Right renal pelvis (tissue), 4 donors: ENCODE results near the gene EPB41L2. TPM values are rescaled to one million over a fixed set of nuclear protein-coding genes. Genes with fewer than 3 reads are reported as not detected.

Experiments used
- DNase-seq, 4 donors: peaks; one replicate each; pipeline ENCODE4 v3.0.0-alpha.2; 2013; ENCODE audit warnings: low read depth in 4 of 4, low spot score in 3 of 4, missing footprints in 1 of 4
- polyA plus RNA-seq, 4 donors: library from polyadenylated mRNA; unstranded; fragments of 120-200 nt; gene quantifications; one replicate each; pipeline ENCODE4 v1.2.1, GENCODE V29; 2013; ENCODE audit not compliant: insufficient read length in 4 of 4

Gene EPB41L2
- polyA plus RNA-seq, 4 donors = 123 to 172 (median 168) TPM

DNA sequence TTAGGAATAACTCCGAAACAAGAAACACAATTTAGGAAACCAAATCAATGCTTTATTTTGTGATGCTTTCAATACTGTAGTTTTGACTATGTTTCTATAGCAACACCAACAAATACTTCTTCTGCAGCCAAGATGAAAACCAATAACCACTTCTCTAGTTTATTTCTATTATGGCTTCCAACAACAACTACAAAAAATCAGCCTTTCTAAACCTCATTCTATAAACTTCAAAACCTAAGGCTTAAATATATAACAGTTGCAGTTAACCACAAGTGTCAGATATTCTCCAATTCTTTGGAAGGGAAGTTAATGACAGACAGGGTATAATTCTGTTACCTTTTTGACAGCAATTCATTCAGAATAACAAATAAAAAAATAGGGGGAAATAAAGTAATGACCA lies 80.9 kb downstream of the EPB41L2 start:
- DNase-seq = no peak

DNA sequence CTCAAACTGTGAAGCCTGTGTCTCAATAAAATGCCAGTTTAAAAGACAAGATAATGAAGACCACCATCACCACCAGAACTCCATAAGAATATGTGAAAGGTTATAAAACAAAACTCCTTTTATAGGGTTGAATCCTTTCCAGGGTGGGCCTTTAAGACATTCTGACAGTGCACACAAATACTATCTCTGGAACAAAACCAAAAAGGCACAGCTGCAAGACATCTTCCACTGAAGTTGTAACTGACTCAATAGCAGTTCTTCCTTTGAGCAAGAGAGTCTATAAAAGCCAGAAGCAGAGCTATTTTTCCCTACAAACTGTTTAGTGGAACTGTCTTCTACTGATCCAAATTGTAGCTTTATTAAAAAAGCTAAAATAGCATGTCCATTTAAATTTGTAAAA lies 81.6 kb downstream of the EPB41L2 start:
- DNase-seq = peak; percentile 61 to 78 (median 72)

DNA sequence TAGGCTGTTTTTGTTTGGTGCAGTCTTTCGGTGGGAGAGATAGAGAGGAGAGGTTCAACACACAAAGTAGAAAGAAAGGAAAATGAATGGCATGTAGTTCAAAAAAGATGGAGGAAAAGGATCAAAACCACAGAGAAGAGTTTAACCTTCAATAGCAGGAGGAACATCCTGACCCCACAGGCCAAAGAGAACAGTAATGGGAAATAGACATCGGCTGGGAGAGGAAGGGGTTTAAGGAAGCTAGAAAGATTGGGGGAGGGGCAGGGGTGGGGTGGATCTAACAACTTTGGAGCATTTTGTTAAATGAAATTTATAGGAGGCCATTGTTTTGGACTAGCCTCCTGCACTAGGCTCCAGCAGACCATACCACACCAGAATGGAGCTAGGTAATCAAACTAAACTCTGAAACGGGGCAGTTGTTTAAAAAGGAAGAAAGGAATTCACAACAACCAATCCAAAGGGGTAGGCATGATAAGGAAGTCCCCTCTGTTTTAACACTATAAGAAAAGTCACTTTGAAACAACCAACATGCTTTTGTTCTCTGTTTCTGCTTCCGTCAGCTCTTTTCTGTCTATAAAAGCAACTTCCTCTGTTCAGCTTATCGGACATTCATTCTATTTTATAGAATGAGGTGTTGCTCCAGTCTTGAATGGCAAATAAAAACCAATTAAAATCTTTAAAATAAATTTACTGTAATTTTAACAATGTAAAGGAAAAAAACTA lies 82.6 kb downstream of the EPB41L2 start:
- DNase-seq = no peak

DNA sequence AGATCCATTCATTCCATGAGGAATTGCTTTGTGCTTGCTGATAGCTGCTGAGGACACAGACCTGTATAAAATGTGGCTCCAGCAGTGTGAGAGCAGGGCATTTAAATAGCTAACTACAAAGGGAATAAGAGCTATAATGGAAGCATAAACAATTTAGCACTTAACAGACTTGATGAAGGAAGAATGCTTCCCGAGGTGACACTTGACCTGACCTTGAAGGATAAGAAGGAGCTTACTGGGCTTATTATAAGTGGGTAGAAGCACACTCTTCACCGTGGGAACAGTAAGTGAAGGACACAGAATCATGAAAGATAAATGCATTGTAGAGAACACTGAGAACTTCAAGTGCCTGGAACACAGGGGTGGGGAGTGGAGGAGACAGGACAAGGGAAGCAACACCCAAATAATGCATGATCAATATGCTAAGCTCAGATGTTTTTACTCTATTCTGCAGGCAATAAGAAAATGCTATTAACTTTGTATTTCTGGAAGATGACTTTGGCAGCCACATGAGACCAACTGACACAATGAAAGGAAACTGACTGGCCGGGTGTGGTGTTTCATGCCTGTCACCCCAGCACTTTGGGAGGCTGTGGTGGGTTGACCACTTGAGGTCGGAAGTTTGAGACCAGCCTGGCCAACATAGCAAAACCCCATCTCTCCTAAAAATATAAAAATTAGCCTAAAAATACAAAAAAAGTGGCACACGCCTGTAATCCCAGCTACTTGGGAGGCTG lies 84.2 kb downstream of the EPB41L2 start:
- DNase-seq = no peak

DNA sequence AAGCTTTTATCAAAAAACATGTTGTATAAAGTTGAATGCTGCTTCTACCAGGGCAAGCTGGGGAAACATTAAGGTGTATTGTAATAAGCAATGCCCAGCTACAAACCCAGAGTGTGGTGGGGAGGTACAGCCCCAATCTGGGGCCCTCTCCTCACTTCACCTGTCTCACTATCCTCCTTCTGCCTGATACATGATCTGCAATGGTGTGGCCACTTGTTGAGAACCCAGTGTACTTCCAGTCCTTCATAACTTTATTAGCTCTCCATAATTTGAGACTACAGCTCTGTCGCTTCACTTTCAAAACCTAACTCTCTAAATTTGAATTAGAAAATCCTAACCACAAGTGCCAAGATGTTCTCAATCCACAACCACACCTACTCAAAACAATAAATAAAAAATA lies 84.9 kb downstream of the EPB41L2 start:
- DNase-seq = no peak

DNA sequence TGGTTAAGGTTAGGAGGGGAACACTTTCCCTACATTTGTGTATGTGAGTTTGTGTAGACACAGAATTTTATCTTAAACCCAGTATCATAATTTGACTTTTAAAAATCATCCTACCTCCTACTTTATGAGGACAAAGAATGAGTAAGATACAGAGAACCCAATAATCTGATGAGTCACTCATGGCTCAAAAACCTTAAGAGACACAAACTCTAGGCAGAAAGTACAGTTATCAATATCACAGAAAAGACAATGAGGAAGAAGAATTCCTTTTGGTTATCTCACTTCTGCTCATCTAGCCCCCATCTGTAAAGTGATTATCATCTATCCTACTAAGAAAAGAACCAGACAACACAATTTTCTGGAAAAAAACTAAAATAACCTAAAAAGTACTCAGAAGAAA lies 87.7 kb downstream of the EPB41L2 start:
- DNase-seq = no peak

DNA sequence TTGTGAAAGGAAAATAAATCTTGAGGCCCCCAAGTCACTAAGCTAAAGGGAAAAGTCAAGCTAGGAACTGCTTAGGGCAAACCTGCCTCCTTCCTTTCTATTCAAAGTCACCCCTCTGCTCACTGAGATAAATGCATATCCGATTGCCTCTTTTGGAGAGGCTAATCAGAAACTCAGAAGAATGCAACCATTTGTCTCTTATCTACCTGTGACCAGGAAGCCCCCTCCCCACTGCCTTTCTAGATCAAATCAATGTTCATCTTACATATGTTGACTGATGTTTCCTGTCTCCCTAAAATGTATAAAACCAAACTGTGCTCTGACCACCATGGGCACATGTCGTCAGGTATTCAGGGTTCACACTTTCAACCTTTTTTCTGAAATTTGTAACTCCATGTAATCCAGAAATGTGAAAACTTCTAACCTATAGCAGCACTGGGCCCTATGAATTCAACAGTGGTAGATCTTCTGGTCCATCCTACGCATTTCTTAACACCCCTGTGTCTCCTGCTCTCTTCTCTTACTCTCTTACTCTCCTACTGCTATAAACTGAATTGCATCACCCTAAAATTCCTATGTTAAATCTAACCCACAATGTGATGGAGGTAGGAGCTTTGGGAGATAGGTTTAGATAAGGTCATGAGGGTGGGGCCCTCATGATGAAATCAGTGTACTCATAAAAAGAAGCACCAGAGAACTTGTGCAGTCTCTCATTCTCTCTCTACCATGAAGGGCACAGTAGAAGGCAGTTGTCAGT lies 89.3 kb downstream of the EPB41L2 start:
- DNase-seq = no peak

DNA sequence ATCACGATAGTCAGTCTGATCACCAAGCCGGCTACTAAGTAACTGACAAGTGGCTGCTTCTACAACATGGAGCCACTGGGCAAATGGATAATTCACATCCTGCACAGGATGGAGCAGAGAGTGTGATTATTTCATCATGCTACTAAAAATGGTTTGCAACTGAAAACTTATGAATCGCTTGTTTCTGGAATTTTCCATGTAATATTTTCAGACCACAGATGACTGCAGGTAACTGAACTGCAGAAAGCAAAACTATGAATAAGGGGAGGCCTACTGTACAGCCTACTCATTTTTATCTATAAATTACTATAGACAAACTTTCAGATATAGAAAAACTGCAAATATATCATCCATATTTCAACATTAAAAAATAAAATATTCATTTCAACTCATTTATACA lies 91.5 kb downstream of the EPB41L2 start:
- DNase-seq = no peak

DNA sequence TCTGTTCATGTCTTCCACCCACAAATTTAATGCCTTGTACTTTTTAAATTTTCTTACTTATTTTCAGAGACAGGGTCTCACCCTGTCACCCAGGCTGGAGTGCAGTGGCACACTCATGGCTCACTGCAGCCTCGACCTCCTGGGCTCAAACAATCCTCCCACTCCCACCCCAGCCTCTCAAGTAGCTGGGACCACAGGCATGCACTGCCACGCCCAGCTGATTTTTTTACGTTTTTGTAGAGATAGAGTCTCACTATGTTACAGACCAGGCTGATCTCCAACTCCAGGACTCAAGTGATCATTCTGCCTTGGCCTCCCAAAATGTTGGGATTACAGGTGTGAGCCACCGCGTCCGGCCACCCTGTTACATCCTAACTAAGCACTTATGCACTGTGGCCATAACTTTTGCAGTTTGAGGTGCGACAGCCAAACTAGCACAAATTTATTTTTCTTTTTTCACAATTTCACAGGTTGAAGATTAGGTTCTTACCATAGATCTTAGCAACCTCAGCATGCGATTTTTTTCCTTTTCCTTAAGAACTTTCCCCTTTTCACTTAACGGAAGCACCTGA lies 92.1 kb downstream of the EPB41L2 start:
- DNase-seq = no peak

DNA sequence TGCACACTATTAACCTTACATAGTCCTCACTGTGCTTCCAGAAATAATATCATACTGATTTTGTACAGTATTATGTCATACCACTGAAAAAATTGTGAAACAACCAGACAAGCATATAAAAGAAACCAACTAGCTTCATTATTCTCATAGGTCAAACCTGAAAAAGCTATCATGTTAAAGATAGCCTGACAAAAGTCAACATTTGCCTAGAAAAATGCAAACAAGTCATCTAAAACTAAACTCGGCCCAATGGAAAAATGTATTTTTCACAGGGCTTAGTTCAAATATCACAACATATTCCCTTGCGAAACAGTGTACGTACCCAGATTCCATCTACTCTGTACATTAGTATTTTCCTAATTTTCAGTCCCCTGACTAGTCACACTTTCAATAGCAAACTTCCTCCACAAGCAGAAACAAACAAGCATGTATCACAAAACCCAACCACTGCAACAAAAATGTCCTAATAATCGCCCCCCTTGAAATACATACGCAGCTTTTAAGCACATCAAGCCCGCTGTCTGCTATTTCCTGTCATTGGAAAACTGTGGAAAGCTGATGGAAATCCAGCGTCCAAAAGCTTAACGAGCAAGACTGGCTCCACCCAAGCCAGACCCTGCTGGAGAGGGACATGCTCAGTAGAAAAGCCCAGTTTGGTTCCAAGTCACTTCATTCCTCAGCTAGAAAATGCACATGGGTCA lies 93.1 kb downstream of the EPB41L2 start:
- peak in 2 of 4 donors; percentile 46 to 50 for DNase-seq

DNA sequence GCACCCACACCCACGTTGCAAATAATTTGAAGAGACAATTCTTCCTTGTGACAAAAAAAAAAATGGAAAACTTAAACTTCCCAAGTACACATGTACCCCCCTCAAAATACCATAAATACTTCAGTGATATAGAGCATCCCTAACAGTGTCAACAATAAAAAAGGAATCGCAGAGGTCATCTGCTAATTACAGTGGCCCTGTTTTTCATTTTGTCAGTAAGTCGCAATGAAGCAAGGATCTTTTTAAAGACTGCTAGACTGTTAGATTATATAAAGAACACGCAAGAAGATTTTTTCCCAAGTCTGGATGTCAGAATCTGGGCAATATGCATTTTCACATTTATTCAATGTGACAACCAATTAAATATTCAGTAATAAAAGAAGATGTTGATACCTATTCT lies 93.9 kb downstream of the EPB41L2 start:
- DNase-seq = no peak

DNA sequence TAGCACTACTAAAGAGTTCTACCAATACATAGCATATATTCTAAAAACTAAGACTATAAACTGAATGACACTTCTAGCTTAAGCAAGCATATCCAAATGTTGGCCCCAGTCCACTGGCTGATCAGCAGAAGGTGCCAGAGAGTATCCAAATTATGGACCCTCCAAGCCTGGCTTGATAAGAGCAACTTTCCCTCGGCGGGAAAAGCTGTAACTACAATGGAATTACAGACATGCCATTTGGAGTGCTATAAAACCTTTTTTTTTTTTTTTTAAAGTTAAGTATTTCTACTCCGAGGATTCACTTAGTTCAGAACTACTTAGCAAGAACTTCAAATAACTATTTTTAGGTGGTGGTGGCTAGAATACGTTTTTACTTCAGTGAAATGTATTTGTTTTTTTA lies 94.6 kb downstream of the EPB41L2 start:
- no peak for DNase-seq

DNA sequence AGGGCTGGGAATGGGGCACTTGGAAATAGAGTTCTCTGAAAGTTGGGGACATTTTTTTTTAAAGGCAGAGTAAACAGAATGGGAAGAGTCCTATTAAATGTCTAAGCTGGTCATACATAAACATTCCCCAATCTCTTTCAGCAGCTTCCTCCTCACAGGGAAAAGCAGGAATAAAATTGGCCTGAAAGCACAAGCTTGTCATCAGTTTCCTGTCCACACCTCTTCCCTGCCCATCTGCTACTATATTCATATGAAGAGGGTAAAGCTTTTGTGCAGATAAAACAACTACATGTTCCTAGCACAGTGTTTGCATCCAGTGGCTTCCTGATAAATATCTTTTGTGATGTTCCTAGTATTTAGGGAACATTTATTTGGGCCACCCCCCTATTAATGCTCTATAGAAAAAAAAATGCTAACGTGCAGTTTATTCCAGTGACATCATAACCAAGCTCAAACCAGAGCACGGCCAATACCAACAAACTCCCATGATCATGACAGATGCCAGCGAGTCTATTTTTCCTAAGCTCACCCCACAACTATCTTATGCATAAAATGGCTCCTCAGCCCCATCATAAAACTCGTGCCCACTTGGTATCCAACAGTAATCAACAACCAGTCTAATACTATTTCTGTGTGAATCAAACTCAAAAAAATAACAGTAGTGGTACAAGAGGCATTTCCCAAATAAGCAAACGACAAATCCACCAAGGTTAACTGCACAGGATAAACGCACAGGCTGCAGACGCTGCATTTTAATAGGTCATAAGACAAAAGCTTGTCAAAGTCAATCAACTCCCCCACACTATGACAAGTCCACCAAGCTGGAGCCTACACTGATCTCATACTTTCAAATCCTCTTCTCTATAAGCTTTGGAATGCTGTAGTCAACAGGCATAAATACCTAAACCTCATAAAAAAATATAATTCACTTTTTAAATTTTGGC lies 95.3 kb downstream of the EPB41L2 start:
- DNase-seq = no peak

DNA sequence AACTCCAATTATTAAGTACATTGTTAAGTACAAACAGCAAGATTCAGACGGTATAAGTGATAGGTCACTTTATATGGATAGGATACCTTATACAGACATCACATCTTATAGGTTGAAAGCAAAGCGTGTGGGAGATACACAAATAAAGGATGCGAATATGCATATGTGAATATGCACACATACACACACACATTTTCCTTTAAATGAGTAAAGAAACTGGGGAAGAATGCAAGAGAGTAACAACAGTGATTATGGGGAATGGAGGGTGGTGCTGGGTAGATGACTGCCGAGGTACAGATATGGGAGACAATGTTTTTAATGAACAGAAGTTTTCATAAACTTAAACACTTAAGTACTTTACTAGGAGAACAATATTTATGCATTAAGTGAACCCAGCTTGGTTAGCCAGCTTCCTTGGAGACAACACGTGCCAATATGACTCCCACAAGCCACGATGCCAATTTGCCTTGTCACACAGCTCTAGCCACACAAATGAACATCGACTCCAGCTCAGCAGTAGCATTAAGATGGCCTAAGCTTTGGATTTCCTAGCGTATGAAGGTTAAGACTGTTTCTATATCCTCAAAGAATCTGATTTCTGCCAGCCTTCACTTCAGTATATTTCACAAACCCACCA lies 96.6 kb downstream of the EPB41L2 start:
- no peak for DNase-seq

DNA sequence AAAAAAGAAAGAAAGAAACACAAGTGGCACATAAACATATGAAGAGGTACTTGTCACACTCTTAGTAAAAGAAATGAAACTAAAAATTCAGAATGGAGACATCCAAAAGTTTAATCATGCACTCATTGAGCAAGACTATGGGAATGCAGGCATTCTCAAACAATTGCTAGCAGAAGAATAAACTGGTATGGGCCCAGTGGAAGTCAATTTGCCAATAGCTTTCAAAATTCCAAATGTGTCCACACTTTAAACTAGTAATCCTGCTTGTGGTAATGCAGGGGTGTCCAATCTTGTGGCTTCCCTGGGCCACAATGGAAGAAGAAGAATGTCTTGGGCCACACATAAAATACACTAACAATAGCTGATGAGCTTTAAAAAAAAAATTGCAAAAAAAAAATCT lies 97.4 kb downstream of the EPB41L2 start:
- DNase-seq = no peak

DNA sequence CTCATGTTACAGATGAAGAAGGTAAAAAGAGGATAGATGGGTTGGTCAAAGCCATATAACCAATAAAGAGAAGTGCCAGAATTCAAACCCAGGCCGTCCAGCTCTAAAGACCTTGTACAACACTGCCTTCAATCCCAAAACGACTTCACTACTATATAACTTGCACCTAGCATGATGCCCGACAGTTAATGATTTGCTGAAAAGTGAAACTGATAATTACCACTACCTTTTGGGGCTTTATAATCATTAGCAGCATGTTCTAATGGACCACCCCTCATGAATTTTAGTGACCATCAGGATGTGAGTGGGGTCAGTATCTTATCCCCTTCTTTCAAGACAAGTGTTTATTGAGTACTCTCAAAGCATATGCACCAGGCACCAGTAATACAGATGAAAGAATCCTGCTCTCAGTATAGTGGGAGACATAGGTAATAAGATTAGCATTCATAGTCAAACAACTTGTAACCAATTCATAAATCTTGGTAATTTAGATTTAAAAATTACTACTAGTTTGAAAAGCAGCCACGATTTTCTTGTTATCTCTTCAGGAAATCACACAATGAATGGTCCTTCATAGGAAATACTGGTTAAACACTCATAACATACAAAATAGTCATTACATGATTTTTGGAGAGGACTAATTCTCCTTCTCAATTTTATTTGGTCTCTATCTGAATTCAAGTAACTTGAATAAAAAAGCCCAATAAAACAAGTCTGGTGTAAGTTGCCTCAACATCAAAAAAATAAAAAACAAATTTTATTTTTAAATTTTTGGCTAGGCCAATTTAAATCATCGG lies 98.0 kb downstream of the EPB41L2 start:
- DNase-seq = no peak

DNA sequence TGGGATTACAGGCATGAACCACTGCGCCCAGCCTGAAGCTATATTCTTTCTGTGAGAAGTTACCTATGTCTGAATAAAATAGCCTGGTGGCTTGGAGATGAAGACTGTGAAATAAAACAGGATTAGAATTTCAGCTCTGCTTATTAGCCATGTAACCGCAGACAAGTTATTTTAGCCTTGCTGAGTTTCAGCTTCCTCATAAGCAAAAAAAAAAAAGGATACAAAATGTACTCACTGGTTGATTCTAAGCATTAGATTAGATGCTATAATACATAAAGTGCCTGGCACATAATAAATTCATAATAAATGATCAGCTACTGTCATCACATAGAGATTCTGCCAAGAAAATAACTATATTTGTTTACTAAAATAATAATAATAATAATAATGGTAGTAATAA lies 98.8 kb downstream of the EPB41L2 start:
- no peak for DNase-seq

DNA sequence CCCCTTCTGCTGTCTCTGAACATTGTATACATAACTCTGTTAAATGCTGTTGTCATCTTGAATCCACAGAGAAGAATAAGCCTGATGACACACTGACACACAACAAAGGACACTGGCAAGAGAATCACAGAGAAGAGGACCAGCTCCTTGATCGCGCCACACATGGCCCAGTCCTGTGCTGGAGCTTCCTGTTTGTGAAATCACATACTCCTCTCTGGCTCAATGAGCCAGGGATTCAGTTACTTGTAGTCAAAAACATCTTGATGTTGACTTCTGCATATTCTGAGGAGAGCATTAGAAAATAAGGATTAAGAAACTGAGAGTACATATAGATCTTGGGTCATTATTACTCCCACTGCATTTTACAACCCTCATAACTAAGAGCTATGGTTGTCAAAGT lies 100.1 kb downstream of the EPB41L2 start:
- no peak for DNase-seq
